Measurements from ENCODE around the gene F11R. TPM values are rescaled to one million over a fixed set of nuclear protein-coding genes. Genes with fewer than 3 reads are reported as not detected.
"Not testable (repeated sequence)": the region's sequence is repeated elsewhere in the genome, so short reads cannot be mapped to it uniquely, and the experiment has no call there.

F11R gene
- 10 to 100 TPM; 13.7 to 18.4 TPM for total RNA-seq

GRCh38 chr1:161020509-161021164 is at the start of gene F11R:
F11R (minus strand) TSS chr1:161021152; CDS start chr1:161021073, 79 bp downstream.
- ATAC-seq: peak; percentile 48
- Mint-ChIP-seq H3K4me3 (peak within 1 kb of the TSS; percentile 87), H3K4me1 (ENCODE audit: low read depth) (peaks cover 43% of the 10 kb centered on the region), H3K27ac (peak within 1 kb of the TSS; percentile 79), H3K27me3 (ENCODE audit: low read depth) (peaks cover 2% of the 10 kb centered on the region), H3K36me3 (ENCODE audit: low read depth) (no peaks in the 10 kb centered on the region), H3K9me3 (ENCODE audit: insufficient read depth) (no peaks in the 10 kb centered on the region)
- DNase-seq: peak; percentile 45
- ChIA-PET CTCF (interaction anchor here (0.7 to 2.5 kb wide), 11 partner anchors 9 to 78 kb away, joined by 3 to 22 read pairs (median 4); partner anchors contain the start of genes ITLN2, KLHDC9, TSTD1 and USF1), POLR2A (interaction anchor here (0.6 to 3.2 kb wide), 14 partner anchors 9 to 309 kb away, joined by 3 to 28 read pairs (median 4); partner anchors contain the start of genes ARHGAP30, CD48, TSTD1 and USF1)

GRCh38 chr1:161069731-161070270 is 48.8 kb upstream of the F11R start, which contains the start of gene ARHGAP30:
ARHGAP30 (minus strand) TSS chr1:161069891; CDS start chr1:161069624, 267 bp downstream.
- peaks cover 71% of the 10 kb centered on the region for H3K4me1 Mint-ChIP-seq (ENCODE audit: low read depth)
- CTCF ChIA-PET: interaction anchor here (0.5 to 16.9 kb wide), 17 partner anchors 10 to 241 kb away, joined by 3 to 292 read pairs (median 9); partner anchors contain the start of genes KLHDC9, PPOX, TSTD1 and USF1
- peak within 1 kb of the TSS; percentile 92 for H3K4me3 Mint-ChIP-seq
- peaks cover 36% of the 10 kb centered on the region for H3K36me3 Mint-ChIP-seq (ENCODE audit: low read depth)
- no peaks in the 10 kb centered on the region for H3K9me3 Mint-ChIP-seq (ENCODE audit: insufficient read depth)
- POLR2A ChIA-PET: interaction anchor here (0.5 to 6.2 kb wide), 27 partner anchors 9 to 370 kb away, joined by 3 to 141 read pairs (median 5); partner anchors contain the start of genes CD48, DEDD, F11R and KLHDC9
- no peaks in the 10 kb centered on the region for H3K27me3 Mint-ChIP-seq (ENCODE audit: low read depth)
- peak; percentile 96 for DNase-seq
- peak; percentile 78 for ATAC-seq
- peak within 1 kb of the TSS; percentile 99 for H3K27ac Mint-ChIP-seq

GRCh38 chr1:161069241-161069640 is 48.3 kb upstream of the F11R start:
- POLR2A ChIA-PET: interaction anchor here (0.5 to 6.2 kb wide), 32 partner anchors 8 to 424 kb away, joined by 3 to 141 read pairs (median 4); partner anchors contain the start of genes CD48, DEDD, F11R and KLHDC9
- Mint-ChIP-seq H3K4me1 (ENCODE audit: low read depth) (peaks cover 73% of the 10 kb centered on the region), H3K36me3 (ENCODE audit: low read depth) (peaks cover 41% of the 10 kb centered on the region), H3K27me3 (ENCODE audit: low read depth) (no peaks in the 10 kb centered on the region), H3K4me3 (peak overlapping the region; percentile 92), H3K27ac (peak overlapping the region; percentile 99), H3K9me3 (ENCODE audit: insufficient read depth) (no peaks in the 10 kb centered on the region)
- DNase-seq: no peak
- peak; percentile 3 for ATAC-seq
- CTCF ChIA-PET: interaction anchor here (0.6 to 16.9 kb wide), 17 partner anchors 10 to 157 kb away, joined by 3 to 292 read pairs (median 4); partner anchors contain the start of genes DEDD, KLHDC9, PPOX and TOMM40L

GRCh38 chr1:161068306-161069234 is 47.6 kb upstream of the F11R start:
- ATAC-seq (peak; percentile 73), DNase-seq (peak; percentile 92)
- Mint-ChIP-seq H3K4me3 (peak overlapping the region; percentile 92), H3K36me3 (ENCODE audit: low read depth) (peaks cover 48% of the 10 kb centered on the region), H3K9me3 (ENCODE audit: insufficient read depth) (no peaks in the 10 kb centered on the region), H3K27me3 (ENCODE audit: low read depth) (no peaks in the 10 kb centered on the region), H3K4me1 (ENCODE audit: low read depth) (peaks cover 73% of the 10 kb centered on the region), H3K27ac (peak overlapping the region; percentile 99)
- POLR2A ChIA-PET: interaction anchor here (0.6 to 6.2 kb wide), 27 partner anchors 8 to 860 kb away, joined by 3 to 141 read pairs (median 4); partner anchors contain the start of genes CD48, DEDD, F11R and KLHDC9
- CTCF ChIA-PET: interaction anchor here (0.6 to 16.9 kb wide), 13 partner anchors 14 to 157 kb away, joined by 3 to 292 read pairs (median 3); partner anchors contain the start of genes DEDD, KLHDC9, NDUFS2 and PPOX

GRCh38 chr1:161066694-161067093 is 45.7 kb upstream of the F11R start:
- H3K4me3 Mint-ChIP-seq: peak overlapping the region; percentile 92
- ChIA-PET CTCF (interaction anchor here (0.6 to 16.9 kb wide), 3 partner anchors 24 to 98 kb away, joined by 3 to 292 read pairs (median 114); partner anchors contain the start of genes KLHDC9, TSTD1 and USF1), POLR2A (interaction anchor here (1.4 kb wide), 1 partner anchor 21 kb away, joined by 6 read pairs; the partner anchor contains the start of gene USF1)
- no peaks in the 10 kb centered on the region for H3K9me3 Mint-ChIP-seq (ENCODE audit: insufficient read depth)
- DNase-seq (no peak), ATAC-seq (no peak)
- peaks cover 63% of the 10 kb centered on the region for H3K36me3 Mint-ChIP-seq (ENCODE audit: low read depth)
- H3K4me1 Mint-ChIP-seq (ENCODE audit: low read depth): peaks cover 74% of the 10 kb centered on the region
- H3K27ac Mint-ChIP-seq: peak overlapping the region; percentile 99
- H3K27me3 Mint-ChIP-seq (ENCODE audit: low read depth): no peaks in the 10 kb centered on the region

- Mint-ChIP-seq H3K4me3 (peak overlapping the region; percentile 92), H3K36me3 (ENCODE audit: low read depth) (peaks cover 70% of the 10 kb centered on the region), H3K4me1 (ENCODE audit: low read depth) (peaks cover 69% of the 10 kb centered on the region)
- not testable (repeated sequence) for ATAC-seq; H3K9me3 Mint-ChIP-seq (ENCODE audit: insufficient read depth); DNase-seq; H3K27me3 Mint-ChIP-seq (ENCODE audit: low read depth); H3K27ac Mint-ChIP-seq
- POLR2A ChIA-PET: interaction anchor here (0.6 to 1.5 kb wide), 4 partner anchors 20 to 960 kb away, joined by 3 to 8 read pairs (median 5); partner anchors contain the start of genes KLHDC9 and USF1
- CTCF ChIA-PET: interaction anchor here (1.5 to 16.9 kb wide), 3 partner anchors 23 to 92 kb away, joined by 3 to 292 read pairs (median 114); partner anchors contain the start of genes KLHDC9, TSTD1 and USF1
Measured at GRCh38 chr1:161065681-161066080, 44.7 kb upstream of the F11R start.

GRCh38 chr1:161063936-161064335 is 43.0 kb upstream of the F11R start:
- CTCF ChIA-PET: interaction anchor here (8.8 kb wide), 1 partner anchor 21 kb away, joined by 114 read pairs; the partner anchor contains the start of genes TSTD1 and USF1
- Mint-ChIP-seq H3K4me3 (peak overlapping the region; percentile 66), H3K36me3 (ENCODE audit: low read depth) (peaks cover 75% of the 10 kb centered on the region), H3K4me1 (ENCODE audit: low read depth) (peaks cover 74% of the 10 kb centered on the region), H3K27ac (peak overlapping the region; percentile 78)
- not testable (repeated sequence) for ATAC-seq; H3K27me3 Mint-ChIP-seq (ENCODE audit: low read depth); H3K9me3 Mint-ChIP-seq (ENCODE audit: insufficient read depth); DNase-seq
- POLR2A ChIA-PET: interaction anchor here (1.3 to 1.5 kb wide), 2 partner anchors 17 to 34 kb away, joined by 3 to 8 read pairs; partner anchors contain the start of gene KLHDC9

GRCh38 chr1:161061419-161061818 is 40.5 kb upstream of the F11R start:
- no peak for DNase-seq
- no peak overlapping the region for H3K27ac Mint-ChIP-seq
- CTCF ChIA-PET: interaction anchor here (0.7 to 2.8 kb wide), 4 partner anchors 10 to 77 kb away, joined by 3 to 9 read pairs (median 5); no protein-coding TSS in a partner anchor
- no peak overlapping the region for H3K4me3 Mint-ChIP-seq
- no peaks in the 10 kb centered on the region for H3K27me3 Mint-ChIP-seq (ENCODE audit: low read depth)
- no peaks in the 10 kb centered on the region for H3K9me3 Mint-ChIP-seq (ENCODE audit: insufficient read depth)
- POLR2A ChIA-PET: interaction anchor here (0.6 to 2.3 kb wide), 4 partner anchors 9 to 871 kb away, joined by 3 to 7 read pairs (median 5); partner anchors contain the start of genes ARHGAP30 and USF1
- H3K4me1 Mint-ChIP-seq (ENCODE audit: low read depth): peaks cover 64% of the 10 kb centered on the region
- no peak for ATAC-seq
- peaks cover 67% of the 10 kb centered on the region for H3K36me3 Mint-ChIP-seq (ENCODE audit: low read depth)

GRCh38 chr1:161059293-161059692 is 38.3 kb upstream of the F11R start:
- ChIA-PET CTCF (interaction anchor here (0.9 kb wide), 1 partner anchor 232 kb away, joined by 3 read pairs; no protein-coding TSS in a partner anchor), POLR2A (interaction anchor here (1.0 kb wide), 1 partner anchor 9 kb away, joined by 7 read pairs; no protein-coding TSS in a partner anchor)
- H3K9me3 Mint-ChIP-seq (ENCODE audit: insufficient read depth): no peaks in the 10 kb centered on the region
- DNase-seq: no peak
- peaks cover 72% of the 10 kb centered on the region for H3K36me3 Mint-ChIP-seq (ENCODE audit: low read depth)
- no peaks in the 10 kb centered on the region for H3K27me3 Mint-ChIP-seq (ENCODE audit: low read depth)
- H3K27ac Mint-ChIP-seq: no peak overlapping the region
- no peak overlapping the region for H3K4me3 Mint-ChIP-seq
- ATAC-seq: no peak
- H3K4me1 Mint-ChIP-seq (ENCODE audit: low read depth): peaks cover 52% of the 10 kb centered on the region

GRCh38 chr1:161054805-161055204 is 33.9 kb upstream of the F11R start:
- H3K27ac Mint-ChIP-seq: no peak overlapping the region
- peaks cover 77% of the 10 kb centered on the region for H3K36me3 Mint-ChIP-seq (ENCODE audit: low read depth)
- H3K4me1 Mint-ChIP-seq (ENCODE audit: low read depth): peaks cover 36% of the 10 kb centered on the region
- DNase-seq: no peak
- ChIA-PET CTCF (interaction anchor here (0.7 to 1.0 kb wide), 3 partner anchors 14 to 44 kb away, joined by 3 to 5 read pairs (median 3); partner anchors contain the start of genes ARHGAP30 and KLHDC9), POLR2A (interaction anchor here (0.6 to 1.6 kb wide), 2 partner anchors 9 to 13 kb away, joined by 3 to 9 read pairs; partner anchors contain the start of gene USF1)
- no peaks in the 10 kb centered on the region for H3K9me3 Mint-ChIP-seq (ENCODE audit: insufficient read depth)
- H3K4me3 Mint-ChIP-seq: no peak overlapping the region
- no peaks in the 10 kb centered on the region for H3K27me3 Mint-ChIP-seq (ENCODE audit: low read depth)
- ATAC-seq: no peak
